Mesenchymal stem cell (in vitro differentiated cells and primary cell): Measurements from ENCODE around the gene BET1.
"Not testable (repeated sequence)": the region's sequence is repeated elsewhere in the genome, so short reads cannot be mapped to it uniquely, and the experiment has no call there.

Experiments
- DNase-seq: peaks from one replicate; pipeline ENCODE4 v3.0.0-alpha.2; 2013
- H2AFZ ChIP-seq: one replicate; pipeline ENCODE4 v1.6.1; 2013; ENCODE audit warnings: low read depth, mild to moderate bottlenecking, control low read depth, inconsistent platforms, low read length, moderate library complexity
- H2AK5ac ChIP-seq: 2 replicates; pipeline ENCODE4 v1.6.1; 2013; ENCODE audit warnings: low read length, moderate library complexity, mild to moderate bottlenecking, inconsistent platforms; ENCODE audit not compliant: severe bottlenecking
- H2BK120ac ChIP-seq: one replicate; pipeline ENCODE4 v1.6.1; 2013; ENCODE audit warnings: low read depth, mild to moderate bottlenecking, inconsistent platforms, low read length, moderate library complexity
- H2BK12ac ChIP-seq, 2 experiments: one replicate each; pipeline ENCODE4 v1.6.1; 2013; ENCODE audit warnings: inconsistent platforms in 2 of 2, low read length in 2 of 2, mild to moderate bottlenecking in 2 of 2, moderate library complexity in 2 of 2, control low read depth in 1 of 2
- H2BK15ac ChIP-seq: one replicate; pipeline ENCODE4 v1.6.1; 2013; ENCODE audit warnings: mild to moderate bottlenecking, low read depth, inconsistent platforms; ENCODE audit not compliant: poor library complexity, severe bottlenecking
- H2BK5ac ChIP-seq: 2 replicates; pipeline ENCODE4 v1.6.1; 2013; ENCODE audit warnings: low read depth, mild to moderate bottlenecking, low read length, control low read depth, inconsistent platforms; ENCODE audit not compliant: poor library complexity, severe bottlenecking
- H3K14ac ChIP-seq, 2 experiments: one replicate each; pipeline ENCODE4 v1.6.1; 2013; ENCODE audit warnings: inconsistent platforms in 2 of 2, low read length in 2 of 2, control low read depth in 1 of 2, mild to moderate bottlenecking in 1 of 2, moderate library complexity in 1 of 2
- H3K18ac ChIP-seq, 2 experiments: one replicate each; pipeline ENCODE4 v1.6.1; 2013; ENCODE audit warnings: inconsistent platforms in 2 of 2, low read length in 2 of 2, control low read depth in 1 of 2, low read depth in 1 of 2, mild to moderate bottlenecking in 1 of 2
- H3K23ac ChIP-seq, 2 experiments: one replicate each; pipeline ENCODE4 v1.6.1; 2013; ENCODE audit warnings: inconsistent platforms in 2 of 2, low read length in 2 of 2, mild to moderate bottlenecking in 2 of 2, moderate library complexity in 2 of 2, control low read depth in 1 of 2
- H3K27ac ChIP-seq: 2 replicates; pipeline ENCODE4 v1.5.1; 2013; ENCODE audit warnings: mild to moderate bottlenecking, moderate library complexity, low read length, control low read depth, inconsistent platforms; ENCODE audit not compliant: poor library complexity, severe bottlenecking
- H3K27me3 ChIP-seq, 2 experiments: 2 replicates each; pipeline versions ENCODE4 v1.6.1 to v1.7.0; 2013; ENCODE audit warnings: low read length in 2 of 2, mild to moderate bottlenecking in 2 of 2, moderate library complexity in 2 of 2, control low read depth in 1 of 2, inconsistent platforms in 1 of 2; ENCODE audit not compliant: control insufficient read depth in 1 of 2, insufficient read depth in 1 of 2
- H3K36me3 ChIP-seq, 2 experiments: 2 replicates each; pipeline versions ENCODE4 v1.6.1 to v1.7.0; 2013; ENCODE audit warnings: low read length in 2 of 2, control low read depth in 1 of 2, inconsistent platforms in 1 of 2, low read depth in 1 of 2, mild to moderate bottlenecking in 1 of 2; ENCODE audit not compliant: insufficient read depth in 2 of 2, control insufficient read depth in 1 of 2
- H3K4ac ChIP-seq, 2 experiments: one replicate each; pipeline ENCODE4 v1.6.1; 2013; ENCODE audit warnings: inconsistent platforms in 2 of 2, low read length in 2 of 2, mild to moderate bottlenecking in 2 of 2, moderate library complexity in 2 of 2, control low read depth in 1 of 2, low read depth in 1 of 2
- H3K4me1 ChIP-seq: 2 replicates; pipeline ENCODE4 v1.6.1; 2013; ENCODE audit warnings: low read depth, low read length, control low read depth; ENCODE audit not compliant: control insufficient read depth, insufficient read depth
- H3K4me2 ChIP-seq: 2 replicates; pipeline ENCODE4 v1.6.1; 2013; ENCODE audit warnings: low read length, mild to moderate bottlenecking, inconsistent platforms; ENCODE audit not compliant: poor library complexity, severe bottlenecking
- H3K4me3 ChIP-seq, 2 experiments: 2 replicates each; pipeline versions ENCODE4 v1.5.1 to v1.7.0; 2013; ENCODE audit warnings: low read length in 2 of 2, mild to moderate bottlenecking in 2 of 2, control low read depth in 1 of 2, low read depth in 1 of 2; ENCODE audit not compliant: insufficient read depth in 1 of 2
- H3K79me1 ChIP-seq: replicated peaks from 2 replicates; pipeline ENCODE4 v1.6.1; 2013; ENCODE audit warnings: mild to moderate bottlenecking, control low read depth, low read length, inconsistent platforms; ENCODE audit not compliant: poor library complexity, severe bottlenecking
- H3K9ac ChIP-seq: 2 replicates; pipeline ENCODE4 v1.7.0; 2013; ENCODE audit warnings: mild to moderate bottlenecking, low read length, moderate library complexity
- H3K9me3 ChIP-seq: 2 replicates; pipeline ENCODE4 v1.7.0; 2013; ENCODE audit warnings: mild to moderate bottlenecking, low read length; ENCODE audit not compliant: control insufficient read depth
- H4K8ac ChIP-seq: one replicate; pipeline ENCODE4 v1.6.1; 2013; ENCODE audit warnings: inconsistent platforms, mild to moderate bottlenecking, low read length, moderate library complexity
- H4K91ac ChIP-seq: one replicate; pipeline ENCODE4 v1.6.1; 2013; ENCODE audit warnings: mild to moderate bottlenecking, low read length, inconsistent platforms
- WGBS: methylation state at CpG from one replicate; pipeline ENCODE4 v1.1.7; 2013; ENCODE audit warnings: mixed read lengths; 5-methylcytosine and 5-hydroxymethylcytosine counted together

The BET1 gene

DNA sequence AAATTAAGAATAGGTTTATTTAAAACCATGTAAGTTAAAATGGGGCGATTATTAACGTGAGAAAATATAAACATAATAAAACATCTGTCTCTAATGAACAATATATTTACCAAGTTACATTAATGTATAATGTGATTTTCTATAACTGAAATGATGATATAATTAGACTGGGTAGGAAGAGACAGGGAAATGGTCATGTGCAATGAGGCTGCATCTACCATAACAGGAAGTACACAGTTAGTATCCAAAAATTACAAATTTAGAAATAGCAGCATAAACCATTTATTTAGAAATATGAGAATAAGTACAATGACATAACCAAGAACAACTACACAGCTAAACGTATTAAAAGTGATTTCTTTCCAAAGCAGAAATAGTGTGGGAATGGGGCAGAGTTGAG lies 25.8 kb upstream of the BET1 start:
- Histone ChIP-seq H3K79me1 (no peaks in the 10 kb centered on the region), H3K14ac (no peak overlapping the region), H3K4me2 (no peak overlapping the region), H2BK12ac (no peak overlapping the region), H3K27ac (no peak overlapping the region), H4K8ac (no peak overlapping the region), H2AFZ (no peak overlapping the region), H3K9ac (no peak overlapping the region), H3K4ac (no peak overlapping the region), H3K4me1 (no peaks in the 10 kb centered on the region), H3K27me3 (no peaks in the 10 kb centered on the region), H2BK5ac (no peak overlapping the region), H3K4me3 (no peak overlapping the region), H2AK5ac (no peak overlapping the region), H2BK120ac (no peak overlapping the region), H3K18ac (no peak overlapping the region), H3K36me3 (no peaks in the 10 kb centered on the region), H4K91ac (no peak overlapping the region), H2BK15ac (no peak overlapping the region), H3K9me3 (peaks cover 5% of the 10 kb centered on the region), H3K23ac (no peak overlapping the region)
- no CpG with 5 or more reads among the region's 3 CpGs for WGBS
- no peak for DNase-seq

DNA sequence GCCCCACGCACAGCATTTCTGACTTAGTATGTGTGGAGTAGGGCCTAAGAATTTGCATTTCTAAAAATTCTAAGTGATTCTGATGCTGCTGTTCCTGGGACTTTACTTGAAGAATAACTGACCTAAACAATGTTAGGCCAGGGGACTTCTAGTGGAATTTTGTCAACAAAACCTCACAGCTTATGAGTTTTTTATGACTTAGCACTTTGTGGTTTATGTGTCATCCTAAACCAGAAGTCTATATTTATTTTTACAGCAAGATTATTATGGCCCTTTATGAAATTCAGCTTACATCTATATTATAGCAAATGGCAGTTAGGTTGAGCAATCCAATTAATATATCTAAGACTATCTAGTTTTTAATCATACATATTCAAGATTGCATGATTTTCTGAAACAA lies 24.6 kb upstream of the BET1 start:
- Histone ChIP-seq H3K9me3 (no peaks in the 10 kb centered on the region), H4K91ac (no peak overlapping the region), H4K8ac (no peak overlapping the region), H3K79me1 (no peaks in the 10 kb centered on the region), H2BK15ac (no peak overlapping the region), H3K4ac (no peak overlapping the region), H3K27me3 (no peaks in the 10 kb centered on the region), H3K4me3 (no peak overlapping the region), H2AK5ac (no peak overlapping the region), H3K27ac (no peak overlapping the region), H3K18ac (no peak overlapping the region), H2BK5ac (no peak overlapping the region), H3K4me1 (no peaks in the 10 kb centered on the region), H3K36me3 (no peaks in the 10 kb centered on the region), H2BK12ac (no peak overlapping the region), H3K4me2 (no peak overlapping the region), H2AFZ (no peak overlapping the region), H3K9ac (no peak overlapping the region), H2BK120ac (no peak overlapping the region), H3K23ac (no peak overlapping the region), H3K14ac (no peak overlapping the region)
- WGBS = 81% methylated on average over 1 of the region's 1 CpG
- peak; percentile 43 for DNase-seq

DNA sequence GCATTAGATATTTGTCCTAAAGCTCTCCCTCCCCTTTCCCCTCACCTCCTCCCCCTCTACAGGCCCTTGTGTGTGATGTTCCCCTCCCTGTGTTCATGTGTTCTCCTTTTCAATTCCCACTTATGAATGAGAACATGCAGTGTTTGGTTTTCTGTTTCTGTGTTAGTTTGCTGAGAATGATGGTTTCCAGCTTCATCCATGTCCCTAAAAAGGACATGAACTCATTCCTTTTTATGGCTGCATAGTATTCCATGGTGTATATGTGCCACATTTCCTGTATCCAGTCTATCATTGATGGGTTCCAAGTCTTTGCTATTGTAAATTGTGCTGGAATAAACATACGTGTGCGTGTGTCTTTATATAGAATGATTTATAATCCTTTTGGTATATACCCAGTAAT lies 22.5 kb upstream of the BET1 start:
- H2BK5ac ChIP-seq, DNase-seq, H4K8ac ChIP-seq, H3K9me3 ChIP-seq, H3K4me2 ChIP-seq, H3K4me3 ChIP-seq, H3K18ac ChIP-seq, H2BK120ac ChIP-seq, H3K36me3 ChIP-seq, H4K91ac ChIP-seq, H3K27me3 ChIP-seq, H3K9ac ChIP-seq, H3K4me1 ChIP-seq, H2AK5ac ChIP-seq, H3K79me1 ChIP-seq, H2BK12ac ChIP-seq, H3K4ac ChIP-seq, H2AFZ ChIP-seq, H3K23ac ChIP-seq, H3K14ac ChIP-seq, H3K27ac ChIP-seq, H2BK15ac ChIP-seq: not testable (repeated sequence)
- WGBS = 94% methylated on average over 2 of the region's 2 CpGs

DNA sequence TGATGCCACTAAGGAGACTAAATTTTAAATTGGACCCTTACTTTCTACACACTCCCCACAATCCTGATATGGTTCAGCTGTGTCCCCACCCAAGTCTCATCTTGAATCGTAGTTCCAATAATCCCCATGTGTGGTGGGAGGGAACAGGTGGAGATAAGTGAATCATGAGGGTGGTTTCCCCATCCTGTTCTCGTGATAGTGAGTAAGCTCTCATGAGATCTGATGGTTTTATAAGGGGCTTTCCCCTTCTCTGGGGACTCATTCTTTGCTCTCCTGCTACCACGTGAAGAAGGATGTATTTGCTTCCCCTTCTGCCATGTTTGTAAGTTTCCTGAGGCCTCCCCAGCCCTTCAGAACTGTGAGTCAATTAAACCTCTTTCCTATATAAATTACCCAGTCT lies 18.4 kb upstream of the BET1 start:
- Histone ChIP-seq H3K27ac (no peak overlapping the region), H3K18ac (no peak overlapping the region), H3K14ac (no peak overlapping the region), H3K9ac (no peak overlapping the region), H3K23ac (no peak overlapping the region), H3K36me3 (no peaks in the 10 kb centered on the region), H2BK120ac (peak overlapping the region; percentile 0), H3K4ac (no peak overlapping the region), H2BK12ac (no peak overlapping the region), H2AFZ (no peak overlapping the region), H3K79me1 (no peaks in the 10 kb centered on the region), H3K4me1 (no peaks in the 10 kb centered on the region), H2AK5ac (no peak overlapping the region), H3K4me2 (no peak overlapping the region), H3K4me3 (no peak overlapping the region), H4K91ac (no peak overlapping the region), H3K9me3 (no peaks in the 10 kb centered on the region), H3K27me3 (no peaks in the 10 kb centered on the region), H2BK15ac (no peak overlapping the region), H4K8ac (no peak overlapping the region), H2BK5ac (no peak overlapping the region)
- 20% methylated on average over 2 of the region's 3 CpGs for WGBS
- peak; percentile 32 for DNase-seq
